Fibroblast of pulmonary artery (primary cell): ENCODE data around the gene SEL1L2.

Experiments
- DNase-seq: peaks from one replicate; pipeline ENCODE4 v3.0.0-alpha.2; 2010; ENCODE audit warnings: low read depth
- H3K4me3 ChIP-seq: replicated peaks from 2 replicates; pipeline ENCODE4 v1.5.1; 2011; ENCODE audit warnings: low read depth, mild to moderate bottlenecking, control low read depth, low read length, moderate library complexity
- TF ChIP-seq, protein P1 (sequence below): IDR thresholded peaks from 2 replicates; pipeline ENCODE4 v1.5.1; 2011; ENCODE audit warnings: mild to moderate bottlenecking, control low read depth, low read length, inconsistent platforms; ENCODE audit errors: missing control alignments

The SEL1L2 gene, protein sequence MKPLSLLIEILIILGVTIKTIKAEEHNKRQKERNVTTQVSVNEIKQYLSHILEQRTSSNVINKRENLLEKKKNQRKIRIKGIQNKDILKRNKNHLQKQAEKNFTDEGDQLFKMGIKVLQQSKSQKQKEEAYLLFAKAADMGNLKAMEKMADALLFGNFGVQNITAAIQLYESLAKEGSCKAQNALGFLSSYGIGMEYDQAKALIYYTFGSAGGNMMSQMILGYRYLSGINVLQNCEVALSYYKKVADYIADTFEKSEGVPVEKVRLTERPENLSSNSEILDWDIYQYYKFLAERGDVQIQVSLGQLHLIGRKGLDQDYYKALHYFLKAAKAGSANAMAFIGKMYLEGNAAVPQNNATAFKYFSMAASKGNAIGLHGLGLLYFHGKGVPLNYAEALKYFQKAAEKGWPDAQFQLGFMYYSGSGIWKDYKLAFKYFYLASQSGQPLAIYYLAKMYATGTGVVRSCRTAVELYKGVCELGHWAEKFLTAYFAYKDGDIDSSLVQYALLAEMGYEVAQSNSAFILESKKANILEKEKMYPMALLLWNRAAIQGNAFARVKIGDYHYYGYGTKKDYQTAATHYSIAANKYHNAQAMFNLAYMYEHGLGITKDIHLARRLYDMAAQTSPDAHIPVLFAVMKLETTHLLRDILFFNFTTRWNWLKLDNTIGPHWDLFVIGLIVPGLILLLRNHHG

DNA sequence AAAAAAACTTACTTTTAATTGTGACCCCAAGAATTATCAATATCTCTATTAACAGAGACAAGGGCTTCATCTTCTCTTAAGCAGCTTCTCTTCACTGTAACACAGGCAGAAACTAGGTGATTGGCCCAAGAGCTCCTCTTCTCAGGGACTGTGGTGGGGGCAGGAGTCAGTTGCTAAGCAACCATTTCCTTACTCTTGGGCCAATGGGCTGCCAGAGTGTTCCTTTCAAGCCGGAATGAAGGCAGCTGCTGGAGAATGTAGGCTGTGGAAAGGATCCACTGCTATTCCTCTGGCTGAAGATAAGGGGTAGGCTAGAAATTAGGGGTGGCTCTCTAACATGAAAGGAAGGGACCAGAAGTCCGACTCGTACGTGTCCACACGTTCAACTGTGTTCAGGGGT, at the start of gene SEL1L2:
SEL1L2 (minus strand) TSS at position 150 of the 400 bp plus-strand sequence; CDS start at position 70, 80 bp downstream.
- TF ChIP-seq, protein P1, sequence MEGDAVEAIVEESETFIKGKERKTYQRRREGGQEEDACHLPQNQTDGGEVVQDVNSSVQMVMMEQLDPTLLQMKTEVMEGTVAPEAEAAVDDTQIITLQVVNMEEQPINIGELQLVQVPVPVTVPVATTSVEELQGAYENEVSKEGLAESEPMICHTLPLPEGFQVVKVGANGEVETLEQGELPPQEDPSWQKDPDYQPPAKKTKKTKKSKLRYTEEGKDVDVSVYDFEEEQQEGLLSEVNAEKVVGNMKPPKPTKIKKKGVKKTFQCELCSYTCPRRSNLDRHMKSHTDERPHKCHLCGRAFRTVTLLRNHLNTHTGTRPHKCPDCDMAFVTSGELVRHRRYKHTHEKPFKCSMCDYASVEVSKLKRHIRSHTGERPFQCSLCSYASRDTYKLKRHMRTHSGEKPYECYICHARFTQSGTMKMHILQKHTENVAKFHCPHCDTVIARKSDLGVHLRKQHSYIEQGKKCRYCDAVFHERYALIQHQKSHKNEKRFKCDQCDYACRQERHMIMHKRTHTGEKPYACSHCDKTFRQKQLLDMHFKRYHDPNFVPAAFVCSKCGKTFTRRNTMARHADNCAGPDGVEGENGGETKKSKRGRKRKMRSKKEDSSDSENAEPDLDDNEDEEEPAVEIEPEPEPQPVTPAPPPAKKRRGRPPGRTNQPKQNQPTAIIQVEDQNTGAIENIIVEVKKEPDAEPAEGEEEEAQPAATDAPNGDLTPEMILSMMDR, result no peak
- no peak for DNase-seq

DNA sequence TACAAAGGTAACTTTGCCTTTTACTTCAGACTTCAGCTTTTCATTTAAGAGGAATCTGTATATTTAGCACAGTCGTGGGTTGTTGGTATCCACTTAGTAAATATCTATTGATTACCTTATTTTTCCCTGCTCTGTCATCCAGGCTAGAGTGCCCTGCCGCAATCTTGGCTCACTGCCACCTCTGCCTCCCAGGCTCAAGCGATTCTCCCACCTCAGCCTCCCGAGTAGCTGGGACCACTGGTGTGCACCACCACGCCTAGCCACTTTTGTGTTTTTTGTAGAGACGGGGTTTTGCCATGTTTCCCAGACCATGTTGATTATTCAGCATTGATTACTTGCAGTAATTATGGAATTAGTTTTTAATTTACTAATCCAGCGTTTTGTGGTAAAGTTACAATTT, 46.2 kb upstream of the SEL1L2 start:
- TF ChIP-seq, protein P1, result no peak
- DNase-seq, result no peak
- no peak overlapping the region for H3K4me3 ChIP-seq

More for the DNA sequence above, at the start of gene SEL1L2:
- H3K4me3 ChIP-seq, result no peak within 1 kb of the TSS

DNA sequence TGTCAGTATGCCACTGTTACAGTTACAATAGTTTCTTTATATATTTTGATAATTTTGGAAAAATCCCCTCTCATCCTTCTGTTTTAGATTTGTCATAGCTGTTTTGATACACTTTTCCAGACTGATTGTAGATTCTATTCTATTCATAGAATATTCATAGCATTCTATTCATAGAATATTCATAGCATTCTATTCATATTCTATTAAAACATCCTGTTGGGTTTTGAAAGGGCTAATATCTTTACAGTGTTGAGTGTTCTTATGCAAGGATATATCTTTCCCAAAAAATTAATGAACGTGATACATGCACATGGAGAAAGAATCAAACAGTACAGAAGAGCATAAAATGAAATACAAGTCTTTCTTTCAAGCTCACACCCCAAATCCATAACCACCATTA, 42.9 kb upstream of the SEL1L2 start:
- TF ChIP-seq, protein P1, result no peak
- no peak overlapping the region for H3K4me3 ChIP-seq
- no peak for DNase-seq

DNA sequence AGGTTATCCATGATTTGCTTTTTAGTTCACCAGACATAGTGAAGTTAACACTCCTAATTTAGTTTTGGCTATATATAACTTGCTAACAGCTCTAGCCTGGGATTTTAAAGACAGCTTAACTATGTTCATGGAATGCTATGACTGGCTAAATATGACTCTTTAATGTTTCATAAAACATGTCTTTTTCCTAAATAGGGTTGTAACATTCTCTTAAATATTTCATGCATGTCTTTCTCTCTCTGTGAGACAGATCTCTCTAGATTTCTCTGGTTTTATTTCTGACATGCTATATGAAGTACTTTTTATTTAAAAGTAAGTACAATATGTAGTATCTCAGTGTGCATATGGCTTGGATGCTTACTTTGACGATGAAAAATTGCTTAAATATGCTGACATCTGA, 40.6 kb upstream of the SEL1L2 start:
- TF ChIP-seq, protein P1, result no peak
- no peak for DNase-seq

DNA sequence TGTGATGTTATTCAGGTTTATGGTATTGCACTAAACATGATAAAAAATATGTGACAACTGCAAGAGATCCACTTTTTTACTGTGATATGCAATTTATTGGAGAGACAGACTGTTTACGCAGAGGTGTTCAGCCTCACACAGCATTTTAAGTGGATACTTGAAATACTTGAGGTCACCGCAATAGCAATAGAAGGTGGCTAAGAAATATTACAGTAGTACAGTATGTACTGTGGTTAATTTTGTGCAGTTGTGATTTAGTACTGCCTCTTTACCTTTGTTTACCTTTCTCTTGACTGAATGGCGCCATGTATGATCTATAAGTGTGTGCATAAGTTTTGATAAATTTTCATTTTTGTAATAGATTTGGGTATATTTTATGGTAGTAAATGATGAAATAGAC, 22.3 kb upstream of the SEL1L2 start:
- TF ChIP-seq, protein P1, result no peak
- H3K4me3 ChIP-seq, result no peak overlapping the region
- DNase-seq, result no peak

More for the DNA sequence above, 40.6 kb upstream of the SEL1L2 start:
- H3K4me3 ChIP-seq, result no peak overlapping the region

DNA sequence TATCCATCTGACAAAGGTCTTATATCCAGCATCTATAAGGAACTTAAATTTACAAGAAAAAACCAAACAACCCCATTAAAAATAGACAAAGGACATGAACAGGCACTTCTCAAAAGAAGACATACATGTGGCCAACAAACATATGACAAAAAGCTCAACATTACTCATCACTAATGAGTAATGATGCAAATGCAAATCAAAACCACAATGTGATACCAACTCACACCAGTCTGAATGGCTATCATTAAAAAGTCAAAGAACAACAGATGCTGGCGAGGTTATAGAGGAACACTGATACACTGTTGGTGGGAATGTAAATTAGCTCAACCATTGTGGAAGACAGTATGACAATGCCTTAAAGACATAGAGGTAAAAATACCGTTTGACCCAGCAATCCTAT, 18.8 kb upstream of the SEL1L2 start:
- H3K4me3 ChIP-seq, result no peak overlapping the region
- no peak for DNase-seq
- TF ChIP-seq, protein P1, result no peak
